Tibial nerve (tissue), 4 donors: Measurements from ENCODE around the gene CCDC169.

ENCODE experiments used
- EP300 ChIP-seq, 2 donors: sonication (generic); formaldehyde crosslinking; IDR thresholded peaks; one replicate each; pipeline ENCODE4 v1.6.1; 2017; ENCODE audit warnings: antibody characterized with exemption in 2 of 2, mild to moderate bottlenecking in 1 of 2
- POLR2A ChIP-seq, 2 donors: fragments of 450-650 bp; IDR thresholded peaks; one replicate each; pipeline ENCODE4 v1.6.1; 2017; ENCODE audit warnings: antibody characterized with exemption in 2 of 2, mild to moderate bottlenecking in 2 of 2, moderate library complexity in 2 of 2
- TF ChIP-seq, protein P1 (sequence below), 5 experiments: fragments of 200-600 bp in 3 of 5; fragments of 450-650 bp in 2 of 5; sonication (generic) in 3 of 5; IDR thresholded peaks; one replicate each; pipeline ENCODE4 v1.5.1; 2016 to 2019; ENCODE audit warnings: antibody characterized with exemption in 5 of 5, mild to moderate bottlenecking in 3 of 5, moderate library complexity in 2 of 5

GRCh38 chr13:36231236-36231635 is 66.4 kb downstream of the CCDC169 start:
- TF ChIP-seq POLR2A (IDR thresholded peaks at IDR 0.05) (no peak), EP300 (IDR thresholded peaks at IDR 0.05) (no peak)
- TF ChIP-seq, protein P1, sequence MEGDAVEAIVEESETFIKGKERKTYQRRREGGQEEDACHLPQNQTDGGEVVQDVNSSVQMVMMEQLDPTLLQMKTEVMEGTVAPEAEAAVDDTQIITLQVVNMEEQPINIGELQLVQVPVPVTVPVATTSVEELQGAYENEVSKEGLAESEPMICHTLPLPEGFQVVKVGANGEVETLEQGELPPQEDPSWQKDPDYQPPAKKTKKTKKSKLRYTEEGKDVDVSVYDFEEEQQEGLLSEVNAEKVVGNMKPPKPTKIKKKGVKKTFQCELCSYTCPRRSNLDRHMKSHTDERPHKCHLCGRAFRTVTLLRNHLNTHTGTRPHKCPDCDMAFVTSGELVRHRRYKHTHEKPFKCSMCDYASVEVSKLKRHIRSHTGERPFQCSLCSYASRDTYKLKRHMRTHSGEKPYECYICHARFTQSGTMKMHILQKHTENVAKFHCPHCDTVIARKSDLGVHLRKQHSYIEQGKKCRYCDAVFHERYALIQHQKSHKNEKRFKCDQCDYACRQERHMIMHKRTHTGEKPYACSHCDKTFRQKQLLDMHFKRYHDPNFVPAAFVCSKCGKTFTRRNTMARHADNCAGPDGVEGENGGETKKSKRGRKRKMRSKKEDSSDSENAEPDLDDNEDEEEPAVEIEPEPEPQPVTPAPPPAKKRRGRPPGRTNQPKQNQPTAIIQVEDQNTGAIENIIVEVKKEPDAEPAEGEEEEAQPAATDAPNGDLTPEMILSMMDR (IDR thresholded peaks at IDR 0.05): no peak
